Measurements from ENCODE around the gene C1orf56.

Gene C1orf56

GRCh38 chr1:151047591-151047924 is at the start of gene C1orf56:
Gene C1orf56 (plus strand): TSS chr1:151047751. CDS start chr1:151047848, 97 bp downstream.
- DNase-seq = peak; percentile 24

GRCh38 chr1:150997949-150998348 is 49.6 kb upstream of the C1orf56 start:
- no peak for DNase-seq

GRCh38 chr1:150999051-150999674 is 48.4 kb upstream of the C1orf56 start:
- no peak for DNase-seq

- DNase-seq = no peak
Observed at GRCh38 chr1:150999926-151000325, 47.6 kb upstream of the C1orf56 start.

- DNase-seq = no peak
Observed at GRCh38 chr1:151000408-151000807, 47.1 kb upstream of the C1orf56 start.

- DNase-seq = no peak
Observed at GRCh38 chr1:151001602-151002001, 45.9 kb upstream of the C1orf56 start.

- DNase-seq = no peak
Observed at GRCh38 chr1:151002051-151002450, 45.5 kb upstream of the C1orf56 start.

GRCh38 chr1:151002611-151003010 is 44.9 kb upstream of the C1orf56 start:
- no peak for DNase-seq

GRCh38 chr1:151003180-151003579 is 44.4 kb upstream of the C1orf56 start:
- DNase-seq = no peak

GRCh38 chr1:151005729-151006319 is 41.7 kb upstream of the C1orf56 start:
- DNase-seq = no peak

GRCh38 chr1:151006327-151007052 is 41.1 kb upstream of the C1orf56 start, which contains the start of gene MINDY1:
Gene MINDY1 (minus strand): TSS chr1:151006902. CDS start chr1:151002617, 4,285 bp downstream.
- peak; percentile 73 for DNase-seq

- DNase-seq = no peak
Observed at GRCh38 chr1:151007853-151008243, 39.7 kb upstream of the C1orf56 start.

- DNase-seq = peak; percentile 95
Observed at GRCh38 chr1:151008244-151009205, 39.0 kb upstream of the C1orf56 start, which contains the start of gene PRUNE1. Gene PRUNE1 (plus strand): TSS chr1:151008449. CDS start chr1:151008633, 184 bp downstream.

- DNase-seq = no peak
Observed at GRCh38 chr1:151009206-151009587, 38.4 kb upstream of the C1orf56 start.

GRCh38 chr1:151009674-151010345 is 37.7 kb upstream of the C1orf56 start:
- DNase-seq = no peak

GRCh38 chr1:151010346-151010726 is 37.2 kb upstream of the C1orf56 start:
- DNase-seq = no peak

GRCh38 chr1:151011154-151011850 is 36.2 kb upstream of the C1orf56 start:
- DNase-seq = no peak

GRCh38 chr1:151012684-151013471 is 34.7 kb upstream of the C1orf56 start:
- no peak for DNase-seq

GRCh38 chr1:151013518-151013917 is 34.0 kb upstream of the C1orf56 start:
- DNase-seq = peak; percentile 27

- peak; percentile 27 for DNase-seq
Observed at GRCh38 chr1:151024540-151025146, 22.9 kb upstream of the C1orf56 start.

Measured in NCI-H2029 (cell line).